Measurements from ENCODE around the gene GRB10.
"Not testable (repeated sequence)": the region's sequence is repeated elsewhere in the genome, so short reads cannot be mapped to it uniquely, and the experiment has no call there.

GRB10 gene

DNA sequence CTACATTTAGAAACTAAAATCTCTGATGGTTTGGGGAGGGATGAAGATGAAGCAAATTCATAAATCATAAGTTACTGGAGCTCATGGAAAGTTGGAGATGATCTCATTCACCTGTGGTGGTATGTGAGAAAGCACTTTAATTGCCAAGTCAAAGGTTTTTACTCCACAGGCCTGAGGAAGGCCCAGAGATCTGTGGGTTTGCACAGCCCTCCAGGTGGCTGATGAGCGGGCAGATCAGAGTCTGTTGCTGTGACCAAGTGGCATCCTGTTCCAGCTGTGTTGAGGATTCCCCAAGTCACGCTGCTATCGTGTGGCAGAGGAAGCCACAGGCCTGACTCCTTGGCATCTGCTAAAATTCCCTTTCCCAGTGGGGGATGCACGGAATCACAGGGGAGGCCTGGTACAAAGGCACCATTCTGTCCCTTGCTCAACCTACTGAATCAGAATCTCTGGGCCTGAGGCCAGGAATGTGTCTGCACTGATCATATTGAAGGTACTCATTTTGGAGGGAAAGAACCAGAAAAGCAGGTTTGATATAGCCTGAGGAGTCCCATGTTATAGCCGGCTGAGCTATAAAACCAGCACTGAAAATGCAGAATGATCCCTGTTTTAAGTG is 197.8 kb downstream of the GRB10 start:
- no peak for DNase-seq (ENCODE audit: low read depth, low spot score)

- DNase-seq (ENCODE audit: low read depth, low spot score): no peak
Observed at GRCh38 chr7:50584386-50584785, 198.3 kb downstream of the GRB10 start.

DNA sequence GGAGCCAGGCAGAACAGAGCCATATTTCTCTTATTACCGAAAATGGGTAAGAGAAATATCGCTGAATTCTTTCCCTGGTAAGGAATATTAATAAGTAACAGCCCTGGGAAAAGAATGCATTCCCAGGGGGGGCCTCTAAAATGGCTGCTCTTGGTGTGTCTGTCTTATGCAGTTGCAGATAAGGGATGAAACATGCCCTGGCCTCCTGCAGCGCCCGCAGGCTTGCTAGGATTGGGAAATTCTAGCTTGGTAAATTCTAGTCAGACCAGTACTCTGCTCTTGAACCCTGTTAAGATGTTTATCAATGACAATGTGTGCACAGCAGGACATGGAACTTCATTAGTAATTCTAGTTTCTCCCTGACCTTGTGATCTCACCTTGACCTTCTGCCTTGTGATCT is 199.4 kb downstream of the GRB10 start:
- not testable (repeated sequence) for DNase-seq (ENCODE audit: low read depth, low spot score)

DNA sequence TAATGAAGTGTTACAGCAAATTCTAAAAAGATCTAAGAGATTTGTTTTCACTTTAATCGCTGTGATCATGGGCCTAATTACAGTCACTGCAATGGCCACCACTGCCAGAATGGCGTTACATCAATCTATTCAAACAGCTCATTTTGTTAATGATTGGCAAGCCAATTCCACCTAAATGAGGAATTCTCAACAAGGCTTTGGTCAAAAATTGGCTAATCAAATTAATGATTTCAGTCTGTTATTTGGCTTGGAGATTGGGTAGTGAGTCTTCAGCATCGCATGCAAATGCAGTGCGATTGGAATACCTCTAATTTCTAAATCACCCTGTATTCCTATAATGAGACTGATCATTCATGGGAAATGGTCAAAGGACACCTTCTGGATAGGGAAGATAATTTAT is 200.4 kb downstream of the GRB10 start:
- not testable (repeated sequence) for DNase-seq (ENCODE audit: low read depth, low spot score)

DNA sequence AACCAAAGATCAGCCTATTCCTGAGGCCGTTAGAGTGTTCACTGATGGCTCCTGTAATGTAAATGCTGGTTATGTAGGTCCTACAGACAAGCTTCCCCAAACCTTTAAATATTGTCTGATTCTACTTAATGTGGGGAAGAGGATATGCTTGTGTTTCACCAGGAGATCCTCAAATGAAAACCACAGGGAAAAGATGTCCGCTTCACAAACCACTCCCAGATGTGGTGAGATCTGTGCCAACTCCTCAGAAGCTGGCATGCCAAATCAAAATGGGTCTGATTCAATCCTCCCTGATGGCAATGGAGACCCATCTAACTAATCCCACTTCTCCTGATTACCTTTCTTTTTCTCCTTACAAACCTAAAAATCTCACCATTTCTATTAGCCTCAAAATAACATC is 202.0 kb downstream of the GRB10 start:
- not testable (repeated sequence) for DNase-seq (ENCODE audit: low read depth, low spot score)

GRCh38 chr7:50580057-50580456 is 202.6 kb downstream of the GRB10 start:
- DNase-seq (ENCODE audit: low read depth, low spot score): no peak

DNA sequence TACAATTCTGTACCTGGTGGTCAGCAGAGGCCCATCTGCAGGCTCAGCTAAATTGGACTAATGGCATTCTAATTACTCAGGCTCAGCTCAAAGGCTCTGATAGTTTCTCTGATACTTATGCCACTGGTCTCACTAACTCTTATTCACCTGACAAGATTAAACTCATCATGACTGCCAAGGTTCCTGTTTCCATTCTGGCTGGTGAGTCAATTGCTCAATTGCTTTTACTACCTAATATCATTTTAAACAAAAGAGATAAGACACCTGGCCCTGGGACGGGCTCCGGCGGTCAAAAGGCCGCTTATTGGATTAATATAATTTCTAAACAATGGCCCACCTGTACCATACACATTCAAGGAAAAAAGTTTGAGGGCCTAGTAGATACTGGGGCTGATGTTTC is 204.6 kb downstream of the GRB10 start:
- not testable (repeated sequence) for DNase-seq (ENCODE audit: low read depth, low spot score)

GRCh38 chr7:50577569-50577968 is 205.1 kb downstream of the GRB10 start:
- no peak for DNase-seq (ENCODE audit: low read depth, low spot score)

DNA sequence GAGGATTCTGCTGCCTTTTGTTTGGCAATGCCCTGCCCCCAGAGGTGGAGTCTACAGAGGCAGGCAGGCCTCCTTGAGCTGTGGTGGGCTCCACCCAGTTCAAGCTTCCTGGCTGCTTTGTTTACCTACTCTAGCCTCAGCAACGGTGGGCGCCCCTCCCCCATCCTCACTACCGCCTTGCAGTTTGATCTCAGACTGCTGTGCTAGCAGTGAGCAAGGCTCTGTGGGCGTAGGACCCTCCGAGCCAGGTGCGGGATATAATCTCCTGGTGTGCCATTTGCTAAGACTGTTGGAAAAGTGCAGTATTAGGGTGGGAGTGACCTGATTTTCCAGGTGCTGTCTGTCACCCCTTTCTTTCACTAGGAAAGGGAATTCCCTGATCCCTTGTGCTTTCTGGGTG is 206.3 kb downstream of the GRB10 start:
- not testable (repeated sequence) for DNase-seq (ENCODE audit: low read depth, low spot score)

DNA sequence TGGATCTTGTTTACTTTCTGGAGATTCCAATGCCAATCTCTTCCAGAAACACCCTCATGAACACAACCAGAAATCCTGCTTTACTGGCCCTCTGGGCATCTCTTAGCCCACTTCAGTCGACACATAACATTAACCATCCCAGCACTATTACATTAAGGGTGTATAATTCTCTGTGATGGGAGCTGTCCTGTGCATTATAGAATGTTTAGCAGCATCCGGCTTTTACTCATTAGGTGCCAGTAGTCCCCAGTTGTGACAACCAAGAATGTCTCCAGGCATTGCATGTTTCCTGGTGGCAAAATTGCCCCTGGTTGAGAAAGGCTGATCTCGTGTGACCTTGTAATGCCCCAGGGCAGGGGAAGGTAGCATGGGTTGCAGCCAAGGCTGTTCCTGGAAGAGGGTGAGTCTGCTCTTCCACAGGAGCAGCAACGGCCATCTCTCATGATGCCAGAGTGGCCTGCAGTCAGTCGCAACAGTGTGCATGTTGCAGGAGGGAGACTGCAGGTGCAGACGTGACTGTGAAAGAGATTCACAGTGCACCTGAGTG is 214.9 kb downstream of the GRB10 start:
- DNase-seq (ENCODE audit: low read depth, low spot score): no peak

DNA sequence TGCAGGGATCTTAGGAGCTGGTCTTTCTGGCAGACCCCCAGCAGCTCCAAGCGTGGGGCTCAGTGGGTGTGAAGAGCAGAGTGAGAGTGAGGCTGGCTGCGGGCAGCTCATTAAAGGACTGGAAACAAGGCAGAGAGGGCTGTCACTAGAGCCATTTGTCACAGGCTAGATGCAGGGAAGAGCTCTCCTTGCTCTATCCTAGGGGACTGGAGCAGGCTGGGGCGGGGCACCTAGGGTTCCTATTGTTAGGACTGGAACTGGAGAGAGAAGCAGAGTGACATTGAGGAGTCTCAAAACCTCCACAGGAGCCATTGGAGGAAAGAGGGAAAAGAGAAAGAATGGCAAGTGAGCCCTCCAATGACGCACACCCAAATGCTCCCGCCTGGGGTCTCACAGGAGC is 216.7 kb downstream of the GRB10 start:
- DNase-seq (ENCODE audit: low read depth, low spot score): no peak

- DNase-seq (ENCODE audit: low read depth, low spot score): no peak
Observed at GRCh38 chr7:50565559-50565916, 217.2 kb downstream of the GRB10 start.

- DNase-seq (ENCODE audit: low read depth, low spot score): no peak
Observed at GRCh38 chr7:50564640-50565558, 217.8 kb downstream of the GRB10 start, which contains the start of gene DDC. Gene DDC (minus strand): TSS chr7:50565405. CDS start chr7:50544085, 21,320 bp downstream.

DNA sequence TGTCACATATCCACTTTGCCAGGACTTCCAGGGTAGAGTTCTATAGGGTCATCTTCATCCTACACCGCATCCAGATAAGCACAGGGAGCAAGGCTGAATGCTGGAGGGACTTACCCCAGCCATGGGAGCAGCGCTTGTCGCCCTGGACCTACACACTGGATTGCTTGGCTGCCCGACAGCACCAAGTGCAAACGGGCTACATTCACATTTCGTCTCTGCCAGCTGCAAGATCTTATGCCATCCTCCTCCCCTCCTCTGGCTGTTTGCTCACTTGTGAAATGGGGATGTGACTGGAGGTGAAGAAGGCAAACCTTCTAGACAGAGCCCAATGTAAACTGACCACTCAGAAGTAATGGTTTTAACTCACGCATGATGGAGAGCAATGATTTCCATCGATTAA is 218.5 kb downstream of the GRB10 start:
- no peak for DNase-seq (ENCODE audit: low read depth, low spot score)

GRCh38 chr7:50562136-50562535 is 220.6 kb downstream of the GRB10 start:
- DNase-seq (ENCODE audit: low read depth, low spot score): no peak

DNA sequence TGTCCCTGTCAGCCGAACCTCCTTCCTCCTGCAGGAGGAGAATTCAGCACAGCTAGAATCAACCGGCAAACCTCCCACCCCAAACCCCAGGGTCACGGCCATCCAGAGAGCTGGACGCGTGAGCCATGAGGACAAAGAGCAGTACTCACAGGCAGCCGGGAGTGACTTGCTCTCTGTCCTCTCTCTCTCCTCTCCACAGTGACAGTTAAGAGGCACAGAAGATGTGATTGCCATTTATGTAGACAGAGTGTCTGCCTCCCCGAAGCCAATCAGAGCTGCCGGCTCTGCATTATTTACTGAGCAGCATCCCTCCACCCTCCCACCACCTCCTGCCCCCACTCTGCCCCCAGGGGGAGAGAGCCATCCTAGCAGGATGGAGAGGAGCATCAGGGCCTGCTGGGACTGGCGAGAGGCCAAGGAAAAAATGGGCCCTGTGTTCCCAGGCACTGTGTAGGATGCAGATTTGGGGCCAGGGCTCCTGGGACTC is 221.8 kb downstream of the GRB10 start:
- DNase-seq (ENCODE audit: low read depth, low spot score): no peak

DNA sequence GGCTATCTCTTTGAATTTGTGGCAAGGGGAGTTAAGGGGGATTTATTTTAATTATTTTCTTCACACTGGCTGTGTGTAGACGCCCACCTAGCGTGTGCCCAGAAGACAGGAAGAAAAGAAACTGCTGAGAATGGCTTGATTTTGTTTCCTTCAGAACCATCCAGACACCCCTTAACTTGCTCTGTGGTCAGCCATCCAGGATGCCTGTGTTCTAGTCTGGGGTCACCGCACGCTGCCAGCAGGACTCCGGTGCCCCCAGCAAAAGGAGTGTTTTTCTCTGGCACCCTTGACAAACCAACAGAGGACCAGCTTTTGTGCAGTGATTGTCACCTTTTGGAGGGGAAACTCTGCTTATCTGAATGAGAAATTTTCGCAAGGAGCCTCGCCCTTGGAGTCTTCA is 222.8 kb downstream of the GRB10 start:
- DNase-seq (ENCODE audit: low read depth, low spot score): no peak

- DNase-seq (ENCODE audit: low read depth, low spot score): no peak
Observed at GRCh38 chr7:50558294-50559053, 224.2 kb downstream of the GRB10 start.

- no peak for DNase-seq (ENCODE audit: low read depth, low spot score)
Observed at GRCh38 chr7:50557099-50557498, 225.6 kb downstream of the GRB10 start.

GRCh38 chr7:50556247-50556991 is 226.3 kb downstream of the GRB10 start:
- no peak for DNase-seq (ENCODE audit: low read depth, low spot score)

- no peak for DNase-seq (ENCODE audit: low read depth, low spot score)
Observed at GRCh38 chr7:50555594-50556140, 227.0 kb downstream of the GRB10 start.

Data from activated CD4-positive, CD25-positive, alpha-beta regulatory T cell treated with anti-CD3 and anti-CD28 coated beads, Interleukin-2, amount 50 U/mL, for 16 hours (primary cell).